GM23248 (cell line): ENCODE results near the gene RNF145. TPM values are rescaled to one million over a fixed set of nuclear protein-coding genes. Genes with fewer than 3 reads are reported as not detected.

Experiments used
- DNase-seq: peaks from one replicate; pipeline ENCODE4 v3.0.0-alpha.2; 2015
- H2AFZ ChIP-seq: fragments of 200-600 bp; sonication (generic); 2 replicates; pipeline ENCODE4 v1.6.1; 2016; ENCODE audit warnings: antibody characterized with exemption
- H3F3A ChIP-seq: fragments of 200-600 bp; sonication (generic); 2 replicates; pipeline ENCODE4 v1.6.1; 2016; ENCODE audit warnings: mild to moderate bottlenecking, antibody characterized with exemption, mixed run types; ENCODE audit not compliant: insufficient read depth
- H3K27ac ChIP-seq: fragments of 200-600 bp; sonication (generic); 2 replicates; pipeline ENCODE4 v1.5.1; 2016; ENCODE audit warnings: mild to moderate bottlenecking
- H3K27me3 ChIP-seq: fragments of 200-600 bp; sonication (generic); replicated peaks from 2 replicates; pipeline ENCODE4 v1.6.1; 2016; ENCODE audit warnings: mild to moderate bottlenecking; ENCODE audit not compliant: insufficient read depth
- H3K36me3 ChIP-seq: fragments of 200-600 bp; sonication (generic); 2 replicates; pipeline ENCODE4 v1.6.1; 2016; ENCODE audit warnings: low read depth, mild to moderate bottlenecking
- H3K4me1 ChIP-seq: fragments of 200-600 bp; sonication (generic); 2 replicates; pipeline ENCODE4 v1.6.1; 2016; ENCODE audit warnings: mild to moderate bottlenecking; ENCODE audit not compliant: insufficient read depth
- H3K4me2 ChIP-seq: fragments of 200-600 bp; sonication (generic); one replicate; pipeline ENCODE4 v1.6.1; 2016; ENCODE audit warnings: mild to moderate bottlenecking; ENCODE audit not compliant: unreplicated experiment
- H3K4me3 ChIP-seq: fragments of 200-600 bp; sonication (generic); 2 replicates; pipeline ENCODE4 v1.5.1; 2016; ENCODE audit warnings: mild to moderate bottlenecking
- H3K79me2 ChIP-seq: fragments of 200-600 bp; sonication (generic); 2 replicates; pipeline ENCODE4 v1.6.1; 2016; ENCODE audit warnings: mild to moderate bottlenecking; ENCODE audit not compliant: insufficient read depth
- H3K9ac ChIP-seq: fragments of 200-600 bp; sonication (generic); 2 replicates; pipeline ENCODE4 v1.6.1; 2016; ENCODE audit warnings: mild to moderate bottlenecking
- H3K9me2 ChIP-seq: fragments of 200-600 bp; sonication (generic); 2 replicates; pipeline ENCODE4 v1.6.1; 2016; ENCODE audit warnings: mixed run types, mild to moderate bottlenecking, moderate library complexity; ENCODE audit not compliant: insufficient read depth
- H3K9me3 ChIP-seq: fragments of 200-600 bp; sonication (generic); one replicate; pipeline ENCODE4 v1.6.1; 2017; ENCODE audit warnings: low read depth
- H4K20me1 ChIP-seq: fragments of 200-600 bp; sonication (generic); 2 replicates; pipeline ENCODE4 v1.6.0; 2016; ENCODE audit not compliant: insufficient read depth
- EZH2 ChIP-seq: fragments of 200-600 bp; sonication (generic); IDR thresholded peaks from 2 replicates; pipeline ENCODE4 v1.6.1; 2018; ENCODE audit warnings: antibody characterized with exemption, mild to moderate bottlenecking; ENCODE audit not compliant: insufficient read depth, poor library complexity, severe bottlenecking
- EZH2phosphoT487 ChIP-seq: fragments of 200-600 bp; sonication (generic); IDR thresholded peaks from 2 replicates; pipeline ENCODE4 v1.6.1; 2018; ENCODE audit warnings: antibody characterized with exemption, moderate library complexity, mild to moderate bottlenecking, low read depth; ENCODE audit not compliant: insufficient read depth
- WGBS, 2 experiments: methylation state at CpG; one replicate each; pipeline ENCODE4 v1.1.6; 2015 to 2017; ENCODE audit warnings: low lambda C conversion rate in 2 of 2, low coverage in 1 of 2; ENCODE audit errors: missing lambda C conversion rate in 2 of 2; 5-methylcytosine and 5-hydroxymethylcytosine counted together
- in situ Hi-C: fragments of 300-500 bp; cut with MboI; formaldehyde crosslinking; loops from 2 replicates; pipeline ENCODE4 v1.15.0; 2020
- polyA plus RNA-seq: library from polyadenylated mRNA; unstranded; fragments of >200 nt; fragmentation: Nextera tagmentation; extraction: Ambion mirVana; gene quantifications from 2 replicates; pipeline ENCODE4 v1.2.1, GENCODE V29; 2016
- total RNA-seq: library from RNA; depleted of rRNA; stranded (reverse); fragments of >200 nt; shearing (Covaris generic); gene quantifications from 2 replicates; pipeline ENCODE4 v1.2.3, GENCODE V29; 2014

RNF145 gene
- total and polyA plus RNA-seq, 2 experiments from 2014 or later: 9.2 to 38.7 TPM

- H3K27ac ChIP-seq: no peak overlapping the region
- no peaks in the 10 kb centered on the region for H4K20me1 ChIP-seq
- H3K9me3 ChIP-seq: no peaks in the 10 kb centered on the region
- no peak overlapping the region for H3K9ac ChIP-seq
- TF ChIP-seq EZH2: no peak
- TF ChIP-seq EZH2phosphoT487: no peak
- no peaks in the 10 kb centered on the region for H3K36me3 ChIP-seq
- H3F3A ChIP-seq: no peaks in the 10 kb centered on the region
- H3K4me2 ChIP-seq: no peak overlapping the region
- in situ Hi-C loops: no loop called here
- H3K27me3 ChIP-seq: no peaks in the 10 kb centered on the region
- no peaks in the 10 kb centered on the region for H3K4me1 ChIP-seq
- no peaks in the 10 kb centered on the region for H3K79me2 ChIP-seq
- WGBS, 2 experiments: 3 to 18% methylated on average over 1 of the region's 1 CpG
- H2AFZ ChIP-seq: no peak overlapping the region; the same call in 1 of the 2 replicates
- no peak for DNase-seq
- no peak overlapping the region for H3K4me3 ChIP-seq
- no peaks in the 10 kb centered on the region for H3K9me2 ChIP-seq
Observed at GRCh38 chr5:159252195-159252594, 42.8 kb upstream of the RNF145 start.

- no peaks in the 10 kb centered on the region for H3K36me3 ChIP-seq
- H4K20me1 ChIP-seq: no peaks in the 10 kb centered on the region
- no peak overlapping the region for H3K4me2 ChIP-seq
- H3K4me1 ChIP-seq: no peaks in the 10 kb centered on the region
- no peaks in the 10 kb centered on the region for H3K27me3 ChIP-seq
- H3F3A ChIP-seq: no peaks in the 10 kb centered on the region
- no peak overlapping the region for H3K4me3 ChIP-seq
- H3K79me2 ChIP-seq: no peaks in the 10 kb centered on the region
- H3K9me2 ChIP-seq: no peaks in the 10 kb centered on the region
- in situ Hi-C loops: no loop called here
- no peaks in the 10 kb centered on the region for H3K9me3 ChIP-seq
- no peak overlapping the region for H3K27ac ChIP-seq
- TF ChIP-seq EZH2: no peak
- TF ChIP-seq EZH2phosphoT487: no peak
- no peak for DNase-seq
- no peak overlapping the region for H3K9ac ChIP-seq
- no peak overlapping the region for H2AFZ ChIP-seq
- 38 to 42% methylated on average over 2 of the region's 2 CpGs for WGBS, 2 experiments
Observed at GRCh38 chr5:159249158-159249557, 39.8 kb upstream of the RNF145 start.

GRCh38 chr5:159244890-159245289 lies 35.5 kb upstream of the RNF145 start:
- H3K27ac ChIP-seq: no peak overlapping the region
- TF ChIP-seq EZH2phosphoT487: no peak
- no peak for TF ChIP-seq EZH2
- no peak overlapping the region for H3K4me3 ChIP-seq
- H3K9ac ChIP-seq: no peak overlapping the region
- H3K4me2 ChIP-seq: no peak overlapping the region
- no peak for DNase-seq
- in situ Hi-C loops: no loop called here
- no peak overlapping the region for H2AFZ ChIP-seq
- H3K9me2 ChIP-seq: no peaks in the 10 kb centered on the region
- no peaks in the 10 kb centered on the region for H3K79me2 ChIP-seq
- H3K27me3 ChIP-seq: no peaks in the 10 kb centered on the region
- no peaks in the 10 kb centered on the region for H4K20me1 ChIP-seq
- H3K4me1 ChIP-seq: no peaks in the 10 kb centered on the region
- H3K9me3 ChIP-seq: no peaks in the 10 kb centered on the region
- no peaks in the 10 kb centered on the region for H3K36me3 ChIP-seq
- H3F3A ChIP-seq: no peaks in the 10 kb centered on the region

GRCh38 chr5:159244163-159244562 lies 34.8 kb upstream of the RNF145 start:
- no peaks in the 10 kb centered on the region for H4K20me1 ChIP-seq
- H3K4me3 ChIP-seq: no peak overlapping the region
- 53 to 62% methylated on average over 3 of the region's 3 CpGs for WGBS, 2 experiments
- no peak for TF ChIP-seq EZH2
- H3K27ac ChIP-seq: no peak overlapping the region
- no peaks in the 10 kb centered on the region for H3F3A ChIP-seq
- H3K4me2 ChIP-seq: no peak overlapping the region
- no peaks in the 10 kb centered on the region for H3K27me3 ChIP-seq
- H3K9me2 ChIP-seq: no peaks in the 10 kb centered on the region
- no peaks in the 10 kb centered on the region for H3K9me3 ChIP-seq
- H3K4me1 ChIP-seq: no peaks in the 10 kb centered on the region
- no peak overlapping the region for H2AFZ ChIP-seq
- no peaks in the 10 kb centered on the region for H3K36me3 ChIP-seq
- no peaks in the 10 kb centered on the region for H3K79me2 ChIP-seq
- H3K9ac ChIP-seq: no peak overlapping the region
- no peak for DNase-seq
- in situ Hi-C loops: no loop called here

DNA sequence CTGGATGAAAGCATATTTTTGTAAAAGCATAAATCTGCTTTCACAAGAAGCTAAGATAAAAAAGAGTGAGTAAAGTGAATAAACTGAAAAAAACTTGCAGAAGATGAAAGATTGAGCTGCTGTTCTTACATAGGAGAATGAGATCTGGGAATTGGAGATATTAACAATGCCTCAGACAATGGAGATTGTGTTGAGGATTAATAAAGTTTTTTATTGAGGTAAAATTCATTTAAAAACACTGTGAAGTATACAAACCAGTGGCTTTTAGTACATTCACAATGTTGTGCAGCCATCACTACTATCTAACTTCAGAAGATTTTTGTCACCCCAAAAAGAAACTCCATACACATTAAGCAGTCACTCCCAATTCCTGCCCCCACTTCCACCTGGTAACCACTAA lies 34.0 kb upstream of the RNF145 start:
- H3K27ac ChIP-seq: no peak overlapping the region
- H3K4me1 ChIP-seq: no peaks in the 10 kb centered on the region
- no peaks in the 10 kb centered on the region for H3K27me3 ChIP-seq
- no peaks in the 10 kb centered on the region for H3K9me3 ChIP-seq
- no peak for DNase-seq
- H3K79me2 ChIP-seq: no peaks in the 10 kb centered on the region
- no peak overlapping the region for H3K4me3 ChIP-seq
- no peak overlapping the region for H3K4me2 ChIP-seq
- H3K9ac ChIP-seq: no peak overlapping the region
- TF ChIP-seq EZH2: no peak
- TF ChIP-seq EZH2phosphoT487: no peak
- H3K36me3 ChIP-seq: no peaks in the 10 kb centered on the region
- H3F3A ChIP-seq: no peaks in the 10 kb centered on the region
- H4K20me1 ChIP-seq: no peaks in the 10 kb centered on the region
- H3K9me2 ChIP-seq: no peaks in the 10 kb centered on the region
- H2AFZ ChIP-seq: no peak overlapping the region
- in situ Hi-C loops: no loop called here
